Activated CD4-positive, alpha-beta T cell treated with anti-CD3 and anti-CD28 coated beads for 36 hours (primary cell): ENCODE results near the gene ELAPOR1. TPM values are rescaled to one million over a fixed set of nuclear protein-coding genes. Genes with fewer than 3 reads are reported as not detected.

Experiments
- ATAC-seq: fragments of 200-7000 bp; cut with Tn5 transposase; one replicate; pipeline ENCODE4 v1.10.0; 2021; ENCODE audit warnings: mild to moderate bottlenecking, moderate library complexity
- CTCF ChIA-PET: fragments of 350-600 bp; sonication (Branson Sonifier 250); formaldehyde crosslinking; loops from one replicate; lab custom pipeline; 2021; ENCODE audit warnings: antibody characterized with exemption; lab: Charles Lee
- POLR2A ChIA-PET: fragments of 350-600 bp; sonication (Branson Sonifier 250); formaldehyde crosslinking; loops from one replicate; lab custom pipeline; 2021; ENCODE audit warnings: antibody characterized with exemption, inconsistent platforms; lab: Charles Lee
- DNase-seq: peaks from one replicate; pipeline ENCODE4 v3.0.0-alpha.2; 2020
- H3K27ac Mint-ChIP-seq: one replicate; pipeline ENCODE4 v1.8.0; 2021; ENCODE audit warnings: mixed read lengths
- H3K27me3 Mint-ChIP-seq: one replicate; pipeline ENCODE4 v1.8.0; 2021; ENCODE audit warnings: mixed read lengths
- H3K36me3 Mint-ChIP-seq: one replicate; pipeline ENCODE4 v1.8.0; 2021; ENCODE audit warnings: low read depth, mixed read lengths
- H3K4me1 Mint-ChIP-seq: one replicate; pipeline ENCODE4 v1.8.0; 2021; ENCODE audit warnings: mixed read lengths
- H3K4me3 Mint-ChIP-seq: one replicate; pipeline ENCODE4 v1.8.0; 2021; ENCODE audit warnings: mild to moderate bottlenecking, moderate library complexity, mixed read lengths
- H3K9me3 Mint-ChIP-seq: one replicate; pipeline ENCODE4 v1.8.0; 2021; ENCODE audit warnings: low read depth, mixed read lengths
- intact Hi-C, 2 experiments: fragments of 100-400 bp; cut with DNase I in 1 of 2; cut with micrococcal nuclease in 1 of 2; formaldehyde crosslinking; loops; one replicate each; pipeline versions ENCODE4 v1.14.2 to v1.15.1; 2022 to 2024; cut with DNase I, micrococcal nuclease
- total RNA-seq, 2 experiments: library from RNA; stranded (reverse); gene quantifications; one replicate each; pipeline ENCODE4 v1.2.3, GENCODE V29; 2021

The ELAPOR1 gene
- total RNA-seq, 2 experiments from 2014 or later = 7.1 to 8.7 TPM

DNA sequence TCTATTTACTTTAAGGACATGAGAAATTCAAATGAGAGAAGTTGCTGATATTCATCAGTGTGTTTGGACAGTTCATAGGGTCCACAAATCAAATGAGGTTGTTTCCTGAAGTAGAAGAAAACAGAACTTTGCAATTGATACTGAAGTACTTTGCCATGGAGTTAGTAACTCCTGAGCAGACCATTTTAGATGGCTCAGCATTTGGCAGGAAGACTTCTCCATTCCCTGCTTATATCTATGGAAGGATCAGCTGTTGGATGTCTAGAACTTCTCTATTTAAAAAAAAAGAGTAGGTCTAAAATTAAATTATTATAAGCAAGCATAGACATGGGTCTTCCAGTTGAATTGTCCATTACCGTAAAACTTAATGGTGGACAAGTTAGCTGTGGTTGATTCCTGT, 18.3 kb upstream of the ELAPOR1 start:
- Mint-ChIP-seq H3K4me3 (no peak overlapping the region), H3K9me3 (no peaks in the 10 kb centered on the region), H3K27me3 (no peaks in the 10 kb centered on the region), H3K27ac (no peak overlapping the region), H3K36me3 (peaks cover 26% of the 10 kb centered on the region), H3K4me1 (peaks cover 21% of the 10 kb centered on the region)
- DNase-seq = no peak
- ChIA-PET POLR2A (no interaction called here), CTCF (no interaction called here)
- ATAC-seq = no peak
- intact Hi-C loops = loop anchor here in 1 of 2 experiments (10.0 kb wide), 1 partner anchor 329 kb away; the partner anchor contains the start of gene PSMA5

GRCh38 chr1:109096120-109096519, 17.8 kb upstream of the ELAPOR1 start:
- no peak overlapping the region for H3K4me3 Mint-ChIP-seq
- H3K4me1 Mint-ChIP-seq = peaks cover 21% of the 10 kb centered on the region
- H3K27me3 Mint-ChIP-seq = no peaks in the 10 kb centered on the region
- no peaks in the 10 kb centered on the region for H3K9me3 Mint-ChIP-seq
- DNase-seq (no peak), ATAC-seq (no peak)
- ChIA-PET CTCF (interaction anchor here (0.9 to 1.3 kb wide), 2 partner anchors 12 to 16 kb away, joined by 3 read pairs; a partner anchor contains a TSS), POLR2A (no interaction called here)
- peaks cover 30% of the 10 kb centered on the region for H3K36me3 Mint-ChIP-seq
- H3K27ac Mint-ChIP-seq = no peak overlapping the region
- intact Hi-C loops = loop anchor here in 1 of 2 experiments (10.0 kb wide), 1 partner anchor 329 kb away; the partner anchor contains the start of gene PSMA5

DNA sequence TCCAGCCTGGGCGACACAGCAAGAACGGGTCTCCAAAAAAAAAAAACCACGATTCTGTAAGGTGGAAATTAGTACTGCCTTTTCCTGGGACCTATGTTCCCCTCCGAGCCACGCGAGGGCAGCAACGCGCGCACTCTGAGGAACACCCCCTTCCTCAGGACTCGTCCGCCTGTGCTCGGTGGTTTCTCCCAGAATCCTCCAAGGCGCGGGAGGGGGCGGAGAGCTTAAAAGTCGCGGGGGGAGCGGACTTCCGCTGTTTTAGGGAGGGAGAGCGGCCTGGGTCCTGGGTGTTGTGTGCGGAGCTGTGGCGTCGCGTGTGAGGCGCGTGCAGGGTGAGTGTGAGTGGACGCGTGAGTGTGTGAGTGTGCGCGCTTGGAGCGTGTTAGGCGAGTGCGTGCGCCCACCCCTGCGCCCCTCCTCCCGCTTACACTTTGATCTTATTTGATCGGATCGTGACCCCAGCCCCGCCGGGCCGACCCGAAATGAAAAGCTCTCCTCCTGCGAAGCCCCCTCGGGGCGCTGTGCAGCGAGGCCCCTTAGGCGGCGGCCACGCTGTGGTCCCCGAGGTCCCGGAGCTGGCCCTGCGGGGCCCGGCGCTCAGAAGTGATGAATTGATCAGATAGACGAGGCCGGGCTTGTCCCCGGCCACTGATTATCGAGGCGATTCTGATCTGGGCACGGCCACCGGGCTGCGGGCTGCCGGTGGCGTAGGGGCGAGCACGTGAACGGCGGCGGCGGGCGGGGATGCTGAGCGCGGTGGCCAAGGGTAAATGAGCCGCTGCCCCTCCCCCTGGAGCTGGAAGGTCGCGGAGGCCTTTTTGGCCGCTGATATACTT, 13.8 kb upstream of the ELAPOR1 start:
- H3K36me3 Mint-ChIP-seq = peaks cover 27% of the 10 kb centered on the region
- ChIA-PET POLR2A (interaction anchor here (0.6 to 1.6 kb wide), 15 partner anchors 8 to 540 kb away, joined by 3 to 19 read pairs (median 4); partner anchors contain the start of genes ELAPOR1, TAF13, TMEM167B and WDR47), CTCF (interaction anchor here (0.6 to 6.0 kb wide), 24 partner anchors 9 to 448 kb away, joined by 3 to 73 read pairs (median 4); partner anchors contain the start of genes CYB561D1, ELAPOR1, GNAI3 and TAF13)
- ATAC-seq (peak; percentile 94), DNase-seq (peak; percentile 98)
- no peaks in the 10 kb centered on the region for H3K9me3 Mint-ChIP-seq
- H3K4me1 Mint-ChIP-seq = peaks cover 6% of the 10 kb centered on the region
- H3K27ac Mint-ChIP-seq = peak overlapping the region; percentile 98
- H3K4me3 Mint-ChIP-seq = peak overlapping the region; percentile 98
- intact Hi-C loops = loop anchor here (1.0 to 10.0 kb wide), 11 partner anchors 10 to 895 kb away; partner anchors contain the start of genes PSMA5 (in 2 of the 2), TMEM167B (in 2 of the 2), CLCC1 (in 1 of the 2) and PRPF38B (in 1 of the 2)
- H3K27me3 Mint-ChIP-seq = no peaks in the 10 kb centered on the region

DNA sequence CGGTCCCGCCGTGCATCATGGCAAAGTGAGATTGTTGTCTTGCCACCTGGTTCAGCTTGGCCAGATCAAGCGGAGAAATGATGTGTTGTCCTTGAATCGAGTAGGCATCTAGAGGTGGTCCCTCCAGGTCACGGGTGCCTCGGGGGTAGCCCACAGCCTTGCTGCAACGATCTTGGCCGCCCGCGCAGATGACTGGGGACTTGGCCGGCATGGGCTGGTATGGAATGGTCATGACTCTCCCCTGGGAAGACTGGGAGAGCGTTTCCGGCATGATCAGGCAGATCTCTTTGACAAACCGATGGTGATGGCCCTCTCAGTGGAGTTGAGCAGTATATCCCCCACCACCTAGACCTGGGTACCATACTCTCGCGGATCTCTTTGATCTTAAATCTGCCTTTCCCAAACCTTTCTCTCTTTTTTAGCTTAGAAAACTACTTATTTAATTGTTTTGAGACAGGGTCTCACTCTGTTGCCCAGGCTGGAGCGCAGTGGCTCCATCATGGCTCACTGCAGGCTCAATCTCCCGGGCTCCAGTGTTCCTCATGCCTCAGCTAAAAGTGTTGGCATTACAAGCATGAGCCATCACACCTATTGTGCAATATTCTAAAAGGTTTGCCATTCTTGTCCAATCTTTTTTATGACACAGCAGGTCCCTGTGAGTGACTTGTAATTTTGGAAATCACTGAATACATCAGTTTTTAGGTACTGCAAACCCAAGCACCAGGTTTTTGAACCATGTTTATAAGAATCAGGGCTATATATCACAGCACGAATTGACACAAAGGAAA, 9.4 kb upstream of the ELAPOR1 start:
- CTCF ChIA-PET = interaction anchor here (0.6 to 6.0 kb wide), 4 partner anchors 9 to 496 kb away, joined by 3 to 73 read pairs (median 4); partner anchors contain the start of genes ELAPOR1 and TMEM167B
- ATAC-seq = no peak
- H3K27me3 Mint-ChIP-seq = no peaks in the 10 kb centered on the region

DNA sequence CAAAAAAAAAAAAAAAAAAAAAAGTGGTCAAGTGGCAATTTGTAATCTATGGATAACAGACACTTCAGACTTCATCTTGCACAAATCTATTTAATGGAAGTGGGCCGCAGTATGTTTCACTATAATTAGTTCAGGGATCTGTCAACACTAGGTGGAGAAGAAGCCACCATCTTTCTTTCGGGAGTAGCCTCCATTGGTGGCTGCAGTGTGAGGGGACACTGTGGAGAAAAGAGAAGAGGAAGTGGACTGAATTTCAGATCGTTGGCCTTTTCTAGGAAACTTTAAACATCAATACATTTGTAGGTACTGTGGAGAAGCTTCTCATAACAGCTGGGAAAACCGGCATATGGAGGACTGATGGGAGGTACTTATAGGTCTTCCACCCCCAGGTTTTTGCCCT, 8.0 kb upstream of the ELAPOR1 start:
- DNase-seq = no peak
- Mint-ChIP-seq H3K4me1 (peaks cover 10% of the 10 kb centered on the region), H3K36me3 (peaks cover 22% of the 10 kb centered on the region), H3K4me3 (no peak overlapping the region), H3K27ac (no peak overlapping the region), H3K27me3 (no peaks in the 10 kb centered on the region), H3K9me3 (no peaks in the 10 kb centered on the region)
- no peak for ATAC-seq
- POLR2A ChIA-PET = no interaction called here
- intact Hi-C loops = loop anchor here in 1 of 2 experiments (10.0 kb wide), 1 partner anchor 901 kb away; the partner anchor contains the start of gene SLC25A24
- CTCF ChIA-PET = no interaction called here

More for the DNA sequence above, 9.4 kb upstream of the ELAPOR1 start:
- H3K4me1 Mint-ChIP-seq = peaks cover 4% of the 10 kb centered on the region
- DNase-seq = no peak
- intact Hi-C loops = loop anchor here (5.0 to 10.0 kb wide), 2 partner anchors 88 to 900 kb away; partner anchors contain the start of gene SLC25A24 (in 1 of the 2)
- H3K4me3 Mint-ChIP-seq = no peak overlapping the region
- POLR2A ChIA-PET = no interaction called here
- peak overlapping the region; percentile 10 for H3K27ac Mint-ChIP-seq
- peaks cover 27% of the 10 kb centered on the region for H3K36me3 Mint-ChIP-seq
- no peaks in the 10 kb centered on the region for H3K9me3 Mint-ChIP-seq

- Mint-ChIP-seq H3K27ac (no peak overlapping the region), H3K4me1 (peaks cover 7% of the 10 kb centered on the region), H3K36me3 (peaks cover 10% of the 10 kb centered on the region), H3K4me3 (no peak overlapping the region), H3K27me3 (no peaks in the 10 kb centered on the region), H3K9me3 (no peaks in the 10 kb centered on the region)
- intact Hi-C loops = loop anchor here in 1 of 2 experiments (10.0 kb wide), 1 partner anchor 903 kb away; the partner anchor contains the start of gene SLC25A24
- DNase-seq (no peak), ATAC-seq (no peak)
- POLR2A ChIA-PET = no interaction called here
- CTCF ChIA-PET = interaction anchor here (1.0 kb wide), 1 partner anchor 21 kb away, joined by 3 read pairs; no protein-coding TSS in a partner anchor
Measured at GRCh38 chr1:109107785-109108184, 6.1 kb upstream of the ELAPOR1 start.

DNA sequence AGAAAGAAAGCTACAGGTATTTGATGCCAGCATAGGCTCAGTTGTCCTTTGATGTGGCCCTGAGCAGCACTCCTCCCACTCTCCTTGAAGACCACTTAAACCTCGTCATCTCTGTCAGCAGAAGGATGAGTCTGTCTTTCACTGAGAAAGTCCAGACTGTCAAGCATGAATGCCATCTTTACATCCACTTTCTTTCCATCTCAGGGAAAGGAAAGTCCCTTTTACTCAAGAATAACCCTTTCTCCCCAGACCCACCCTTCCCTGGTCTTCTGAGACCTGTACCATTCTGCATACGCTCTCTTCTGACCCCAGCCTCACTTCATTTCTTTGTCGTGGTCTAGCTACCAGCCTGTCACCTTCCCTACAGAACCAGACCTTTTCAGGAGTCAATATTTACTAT, 4.0 kb upstream of the ELAPOR1 start:
- H3K4me3 Mint-ChIP-seq = no peak overlapping the region
- intact Hi-C loops = loop anchor here (5.0 to 10.0 kb wide), 4 partner anchors 52 to 905 kb away; partner anchors contain the start of genes PRPF38B (in 1 of the 2), PSMA5 (in 1 of the 2) and SLC25A24 (in 1 of the 2)

DNA sequence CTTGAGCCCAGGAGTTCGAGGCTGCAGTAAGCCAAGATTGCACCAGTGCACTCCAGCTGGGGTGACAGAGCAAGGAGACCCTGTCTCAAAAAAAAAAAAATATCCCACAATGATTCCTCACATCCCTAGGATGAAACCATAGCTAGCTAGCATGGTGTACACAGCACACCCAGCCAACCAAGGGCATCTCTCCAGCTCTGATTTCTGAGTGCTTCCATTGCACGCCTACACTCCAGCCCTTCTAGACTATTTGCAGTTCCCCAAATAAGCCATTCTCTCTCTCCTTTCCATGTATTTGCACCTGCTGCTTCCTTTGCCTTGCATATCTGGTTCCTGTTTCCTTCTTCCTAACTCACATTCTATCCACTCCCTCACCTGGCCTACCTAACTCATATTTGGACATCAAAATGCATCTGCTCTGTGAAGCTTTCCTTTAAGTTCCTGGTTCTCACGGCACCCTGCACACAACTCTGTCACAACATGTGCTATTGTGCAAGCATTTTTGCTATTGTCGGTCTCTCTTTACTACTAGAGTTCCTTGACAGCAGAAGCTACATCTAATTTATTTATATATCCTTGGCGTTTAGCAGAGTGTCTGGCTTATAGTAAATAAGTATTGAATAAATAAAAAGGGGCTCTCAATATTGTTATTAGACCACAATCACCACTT, 2.4 kb upstream of the ELAPOR1 start:
- intact Hi-C loops = loop anchor here (1.0 to 5.0 kb wide), 11 partner anchors 11 to 419 kb away; partner anchors contain the start of genes CLCC1 (in 1 of the 2), GPSM2 (in 1 of the 2), PRPF38B (in 1 of the 2) and PSMA5 (in 1 of the 2)
- ATAC-seq = no peak
- ChIA-PET POLR2A (interaction anchor here (2.5 kb wide), 1 partner anchor 12 kb away, joined by 15 read pairs; no protein-coding TSS in a partner anchor), CTCF (interaction anchor here (0.6 to 7.1 kb wide), 18 partner anchors 10 to 287 kb away, joined by 3 to 73 read pairs (median 6); partner anchors contain the start of genes CLCC1 and SARS1)
- Mint-ChIP-seq H3K27me3 (no peaks in the 10 kb centered on the region), H3K4me1 (peaks cover 38% of the 10 kb centered on the region), H3K9me3 (no peaks in the 10 kb centered on the region), H3K4me3 (no peak overlapping the region), H3K36me3 (no peaks in the 10 kb centered on the region), H3K27ac (no peak overlapping the region)
- no peak for DNase-seq

More for the DNA sequence above, 4.0 kb upstream of the ELAPOR1 start:
- H3K4me1 Mint-ChIP-seq = peaks cover 25% of the 10 kb centered on the region
- no peaks in the 10 kb centered on the region for H3K36me3 Mint-ChIP-seq
- no peaks in the 10 kb centered on the region for H3K9me3 Mint-ChIP-seq
- H3K27ac Mint-ChIP-seq = no peak overlapping the region
- H3K27me3 Mint-ChIP-seq = no peaks in the 10 kb centered on the region
- ChIA-PET CTCF (interaction anchor here (0.9 to 7.1 kb wide), 5 partner anchors 8 to 282 kb away, joined by 3 to 73 read pairs (median 3); partner anchors contain the start of gene TAF13), POLR2A (interaction anchor here (0.9 to 2.5 kb wide), 2 partner anchors 9 to 10 kb away, joined by 3 to 15 read pairs; no protein-coding TSS in a partner anchor)
- ATAC-seq (no peak), DNase-seq (no peak)

GRCh38 chr1:109112056-109112651, 1.8 kb upstream of the ELAPOR1 start:
- intact Hi-C loops = loop anchor here (1.0 to 5.0 kb wide), 11 partner anchors 12 to 420 kb away; partner anchors contain the start of genes CLCC1 (in 1 of the 2), GPSM2 (in 1 of the 2), PRPF38B (in 1 of the 2) and PSMA5 (in 1 of the 2)
- H3K9me3 Mint-ChIP-seq = no peaks in the 10 kb centered on the region
- POLR2A ChIA-PET = no interaction called here
- no peaks in the 10 kb centered on the region for H3K27me3 Mint-ChIP-seq
- no peak for DNase-seq
- H3K27ac Mint-ChIP-seq = no peak overlapping the region
- H3K4me1 Mint-ChIP-seq = peaks cover 41% of the 10 kb centered on the region
- no peaks in the 10 kb centered on the region for H3K36me3 Mint-ChIP-seq
- H3K4me3 Mint-ChIP-seq = peak overlapping the region; percentile 71
- CTCF ChIA-PET = interaction anchor here (0.6 to 7.1 kb wide), 23 partner anchors 11 to 288 kb away, joined by 3 to 73 read pairs (median 5); partner anchors contain the start of genes CLCC1, SARS1 and TAF13
- peak; percentile 18 for ATAC-seq
